Measurements from ENCODE around the gene TMEM233. TPM values are rescaled to one million over a fixed set of nuclear protein-coding genes. Genes with fewer than 3 reads are reported as not detected.

TMEM233 gene
- total and polyA plus RNA-seq, 9 of the 15 experiments (the other 6 are each of a cell fraction or from before 2014, with no cell fraction given) = 0.04 to 0.17 (median 0.07) TPM; not detected in 2

DNA sequence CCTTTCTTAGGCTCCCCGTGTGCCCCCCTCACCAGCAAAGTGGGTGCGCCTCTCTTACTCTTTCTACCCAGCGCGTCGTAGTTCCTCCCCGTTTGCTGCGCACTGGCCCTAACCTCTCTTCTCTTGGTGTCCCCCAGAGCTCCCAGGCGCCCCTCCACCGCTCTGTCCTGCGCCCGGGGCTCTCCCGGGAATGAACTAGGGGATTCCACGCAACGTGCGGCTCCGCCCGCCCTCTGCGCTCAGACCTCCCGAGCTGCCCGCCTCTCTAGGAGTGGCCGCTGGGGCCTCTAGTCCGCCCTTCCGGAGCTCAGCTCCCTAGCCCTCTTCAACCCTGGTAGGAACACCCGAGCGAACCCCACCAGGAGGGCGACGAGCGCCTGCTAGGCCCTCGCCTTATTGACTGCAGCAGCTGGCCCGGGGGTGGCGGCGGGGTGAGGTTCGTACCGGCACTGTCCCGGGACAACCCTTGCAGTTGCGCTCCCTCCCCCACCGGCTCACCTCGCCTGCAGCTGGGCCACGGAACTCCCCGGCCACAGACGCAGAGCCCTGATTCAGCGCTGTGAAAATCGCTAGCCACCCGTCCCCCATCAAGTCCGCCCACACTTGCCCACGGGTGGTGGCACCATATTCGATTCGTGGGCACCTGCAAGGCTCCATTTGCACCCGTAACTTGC is 1.3 kb downstream of the TMEM233 start:
- no peak overlapping the region for H2AFZ ChIP-seq (ENCODE audit: low read depth, low read length)
- no peaks in the 10 kb centered on the region for H3K9me1 ChIP-seq (ENCODE audit: control insufficient read depth, insufficient read depth, low read length)
- peaks cover 28 to 35% of the 10 kb centered on the region in 2 experiments; a peak in 4 of 5 replicates for H3K27me3 ChIP-seq (ENCODE audit: control insufficient read depth in 2 of 2, insufficient read depth in 2 of 2, low read length in 2 of 2)
- intact Hi-C loops (cut with micrococcal nuclease) = loop anchor here (5.0 kb wide), 1 partner anchor 37 kb away; no protein-coding TSS in a partner anchor
- TF ChIP-seq FOXK1 (CRISPR knock-in tag; IDR thresholded peaks at IDR 0.05; ENCODE audit: borderline replicate concordance) (no peak), MYC (IDR thresholded peaks at IDR 0.05; ENCODE audit: low read depth, low read length) (no peak), MYC (CRISPR knock-in tag; IDR thresholded peaks at IDR 0.05; ENCODE audit: borderline replicate concordance, low read depth) (no peak), HDAC2 (IDR thresholded peaks at IDR 0.05) (no peak), TAF7 (tag; IDR thresholded peaks at IDR 0.05) (no peak), POLR2AphosphoS2 (IDR thresholded peaks at IDR 0.05; ENCODE audit: low read length) (no peak), TAF15 (IDR thresholded peaks at IDR 0.05; ENCODE audit: low read depth, low read length) (no peak)
- TF ChIP-seq, protein P1, sequence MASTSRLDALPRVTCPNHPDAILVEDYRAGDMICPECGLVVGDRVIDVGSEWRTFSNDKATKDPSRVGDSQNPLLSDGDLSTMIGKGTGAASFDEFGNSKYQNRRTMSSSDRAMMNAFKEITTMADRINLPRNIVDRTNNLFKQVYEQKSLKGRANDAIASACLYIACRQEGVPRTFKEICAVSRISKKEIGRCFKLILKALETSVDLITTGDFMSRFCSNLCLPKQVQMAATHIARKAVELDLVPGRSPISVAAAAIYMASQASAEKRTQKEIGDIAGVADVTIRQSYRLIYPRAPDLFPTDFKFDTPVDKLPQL (IDR thresholded peaks at IDR 0.05; ENCODE audit: extremely low read depth, insufficient read length) = no peak
- FAIRE-seq = no peak
- no peaks in the 10 kb centered on the region for H3K9me3 ChIP-seq (replicated peaks; ENCODE audit: control insufficient read depth, insufficient read depth, low read depth, low read length)
- peak overlapping the region in 1 of 2 experiments; percentile 3; a peak in 1 of 4 replicates for H3K9ac ChIP-seq (ENCODE audit: insufficient read depth in 1 of 2, low read depth in 2 of 2, low read length in 2 of 2)
- H3K36me3 ChIP-seq (ENCODE audit: control insufficient read depth, insufficient read depth, low read length) = no peaks in the 10 kb centered on the region
- DNase-seq (ENCODE audit: extremely low read depth in 1 of 4, low spot score in 3 of 4) = no peak
- CTCF ChIA-PET (ENCODE audit: low intra/inter-chr PET ratio) = no interaction called here
- H3K27ac ChIP-seq (ENCODE audit: extremely low read depth, low read depth, low read length) = no peak overlapping the region
- H3K4me1 ChIP-seq (replicated peaks in 1 of 2; ENCODE audit: control insufficient read depth in 2 of 2, insufficient read depth in 2 of 2, low read length in 2 of 2) = peaks cover 8 to 18% of the 10 kb centered on the region in 2 experiments; a peak in 4 of 5 replicates
- BruUV-seq (replicated peaks) = no TSS peak
- in situ Hi-C loops (cut with MboI) = no loop called here
- WGBS (ENCODE audit: insufficient coverage, low coverage, missing lambda C conversion rate) = 10% methylated on average over 44 of the region's 49 CpGs
- no peaks in the 10 kb centered on the region for H3K79me2 ChIP-seq (ENCODE audit: control insufficient read depth, insufficient read depth, low read length)
- H3K4me3 ChIP-seq = no peak overlapping the region
- H4K20me1 ChIP-seq (replicated peaks; ENCODE audit: control insufficient read depth, insufficient read depth, low read length) = no peaks in the 10 kb centered on the region
- ATAC-seq = no peak; the same call in 2 of the 3 replicates
- POLR2A ChIA-PET = interaction anchor here (0.7 kb wide), 2 partner anchors 55 to 186 kb away, joined by 3 read pairs; no protein-coding TSS in a partner anchor
- H3K4me2 ChIP-seq (ENCODE audit: insufficient read depth, low read length) = no peak overlapping the region

Data from K562 (cell line).